Measurements from ENCODE around the gene GPR4.

The GPR4 gene

GRCh38 chr19:45591638-45592005, 10.4 kb downstream of the GPR4 start:
- TF ChIP-seq POLR2AphosphoS5 (IDR thresholded peaks at IDR 0.05; ENCODE audit: low read depth, low read length) (no peak), SIN3A (IDR thresholded peaks at IDR 0.05; ENCODE audit: borderline replicate concordance, insufficient read depth, low read length) (no peak), TAF1 (IDR thresholded peaks at IDR 0.05; ENCODE audit: borderline replicate concordance, insufficient read depth, low read length) (no peak), FOXP2 (optimal IDR thresholded peaks at IDR 0.05; ENCODE audit: borderline replicate concordance, extremely low read depth, extremely low read length, insufficient read depth) (no peak)
- TF ChIP-seq, protein P1, sequence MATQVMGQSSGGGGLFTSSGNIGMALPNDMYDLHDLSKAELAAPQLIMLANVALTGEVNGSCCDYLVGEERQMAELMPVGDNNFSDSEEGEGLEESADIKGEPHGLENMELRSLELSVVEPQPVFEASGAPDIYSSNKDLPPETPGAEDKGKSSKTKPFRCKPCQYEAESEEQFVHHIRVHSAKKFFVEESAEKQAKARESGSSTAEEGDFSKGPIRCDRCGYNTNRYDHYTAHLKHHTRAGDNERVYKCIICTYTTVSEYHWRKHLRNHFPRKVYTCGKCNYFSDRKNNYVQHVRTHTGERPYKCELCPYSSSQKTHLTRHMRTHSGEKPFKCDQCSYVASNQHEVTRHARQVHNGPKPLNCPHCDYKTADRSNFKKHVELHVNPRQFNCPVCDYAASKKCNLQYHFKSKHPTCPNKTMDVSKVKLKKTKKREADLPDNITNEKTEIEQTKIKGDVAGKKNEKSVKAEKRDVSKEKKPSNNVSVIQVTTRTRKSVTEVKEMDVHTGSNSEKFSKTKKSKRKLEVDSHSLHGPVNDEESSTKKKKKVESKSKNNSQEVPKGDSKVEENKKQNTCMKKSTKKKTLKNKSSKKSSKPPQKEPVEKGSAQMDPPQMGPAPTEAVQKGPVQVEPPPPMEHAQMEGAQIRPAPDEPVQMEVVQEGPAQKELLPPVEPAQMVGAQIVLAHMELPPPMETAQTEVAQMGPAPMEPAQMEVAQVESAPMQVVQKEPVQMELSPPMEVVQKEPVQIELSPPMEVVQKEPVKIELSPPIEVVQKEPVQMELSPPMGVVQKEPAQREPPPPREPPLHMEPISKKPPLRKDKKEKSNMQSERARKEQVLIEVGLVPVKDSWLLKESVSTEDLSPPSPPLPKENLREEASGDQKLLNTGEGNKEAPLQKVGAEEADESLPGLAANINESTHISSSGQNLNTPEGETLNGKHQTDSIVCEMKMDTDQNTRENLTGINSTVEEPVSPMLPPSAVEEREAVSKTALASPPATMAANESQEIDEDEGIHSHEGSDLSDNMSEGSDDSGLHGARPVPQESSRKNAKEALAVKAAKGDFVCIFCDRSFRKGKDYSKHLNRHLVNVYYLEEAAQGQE (IDR thresholded peaks at IDR 0.05; ENCODE audit: insufficient read depth in 1 of 2, low read depth in 2 of 2, low read length in 2 of 2) = no peak

- TF ChIP-seq POLR2AphosphoS5 (IDR thresholded peaks at IDR 0.05; ENCODE audit: low read depth, low read length) = no peak
- TF ChIP-seq FOXP2 (optimal IDR thresholded peaks at IDR 0.05; ENCODE audit: borderline replicate concordance, extremely low read depth, extremely low read length, insufficient read depth) = no peak
- TF ChIP-seq, protein P1 (IDR thresholded peaks at IDR 0.05; ENCODE audit: insufficient read depth in 1 of 2, low read depth in 2 of 2, low read length in 2 of 2) = no peak
- no peak for TF ChIP-seq SIN3A (IDR thresholded peaks at IDR 0.05; ENCODE audit: borderline replicate concordance, insufficient read depth, low read length)
- TF ChIP-seq TAF1 (IDR thresholded peaks at IDR 0.05; ENCODE audit: borderline replicate concordance, insufficient read depth, low read length) = no peak
Observed at GRCh38 chr19:45591004-45591637, 10.9 kb downstream of the GPR4 start.

GRCh38 chr19:45590300-45591003, 11.6 kb downstream of the GPR4 start:
- TF ChIP-seq FOXP2 (optimal IDR thresholded peaks at IDR 0.05; ENCODE audit: borderline replicate concordance, extremely low read depth, extremely low read length, insufficient read depth) (no peak), TAF1 (IDR thresholded peaks at IDR 0.05; ENCODE audit: borderline replicate concordance, insufficient read depth, low read length) (no peak), SIN3A (IDR thresholded peaks at IDR 0.05; ENCODE audit: borderline replicate concordance, insufficient read depth, low read length) (no peak), POLR2AphosphoS5 (IDR thresholded peaks at IDR 0.05; ENCODE audit: low read depth, low read length) (no peak)
- TF ChIP-seq, protein P1 (IDR thresholded peaks at IDR 0.05; ENCODE audit: insufficient read depth in 1 of 2, low read depth in 2 of 2, low read length in 2 of 2) = no peak

DNA sequence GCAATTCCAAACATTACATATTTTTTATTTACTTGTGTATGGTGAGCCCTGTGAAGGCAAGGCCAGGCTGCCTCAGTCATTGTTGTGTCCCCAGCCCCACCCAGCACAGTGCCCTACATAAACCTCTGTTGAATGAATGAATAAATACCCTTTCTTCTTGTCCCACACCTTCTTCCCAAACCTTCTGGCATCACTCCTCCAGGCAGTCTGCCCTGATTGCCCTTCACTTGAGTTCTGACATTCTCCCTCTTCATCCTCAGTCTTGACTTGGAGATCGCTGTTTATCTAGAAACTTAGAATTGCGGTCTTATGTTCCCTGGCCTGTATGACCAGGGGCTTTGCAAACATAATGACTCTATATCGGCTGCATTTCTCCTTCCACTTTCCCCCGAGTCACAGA, 12.2 kb downstream of the GPR4 start:
- TF ChIP-seq, protein P1 (IDR thresholded peaks at IDR 0.05; ENCODE audit: insufficient read depth in 1 of 2, low read depth in 2 of 2, low read length in 2 of 2) = no peak
- TF ChIP-seq POLR2AphosphoS5 (IDR thresholded peaks at IDR 0.05; ENCODE audit: low read depth, low read length) = no peak
- TF ChIP-seq TAF1 (IDR thresholded peaks at IDR 0.05; ENCODE audit: borderline replicate concordance, insufficient read depth, low read length) = no peak
- TF ChIP-seq SIN3A (IDR thresholded peaks at IDR 0.05; ENCODE audit: borderline replicate concordance, insufficient read depth, low read length) = no peak
- no peak for TF ChIP-seq FOXP2 (optimal IDR thresholded peaks at IDR 0.05; ENCODE audit: borderline replicate concordance, extremely low read depth, extremely low read length, insufficient read depth)
